ENCODE measurements around the gene PSMC4. TPM values are rescaled to one million over a fixed set of nuclear protein-coding genes. Genes with fewer than 3 reads are reported as not detected.

PSMC4 gene
- 95.3 and 116 TPM in 2 replicates for total RNA-seq

DNA sequence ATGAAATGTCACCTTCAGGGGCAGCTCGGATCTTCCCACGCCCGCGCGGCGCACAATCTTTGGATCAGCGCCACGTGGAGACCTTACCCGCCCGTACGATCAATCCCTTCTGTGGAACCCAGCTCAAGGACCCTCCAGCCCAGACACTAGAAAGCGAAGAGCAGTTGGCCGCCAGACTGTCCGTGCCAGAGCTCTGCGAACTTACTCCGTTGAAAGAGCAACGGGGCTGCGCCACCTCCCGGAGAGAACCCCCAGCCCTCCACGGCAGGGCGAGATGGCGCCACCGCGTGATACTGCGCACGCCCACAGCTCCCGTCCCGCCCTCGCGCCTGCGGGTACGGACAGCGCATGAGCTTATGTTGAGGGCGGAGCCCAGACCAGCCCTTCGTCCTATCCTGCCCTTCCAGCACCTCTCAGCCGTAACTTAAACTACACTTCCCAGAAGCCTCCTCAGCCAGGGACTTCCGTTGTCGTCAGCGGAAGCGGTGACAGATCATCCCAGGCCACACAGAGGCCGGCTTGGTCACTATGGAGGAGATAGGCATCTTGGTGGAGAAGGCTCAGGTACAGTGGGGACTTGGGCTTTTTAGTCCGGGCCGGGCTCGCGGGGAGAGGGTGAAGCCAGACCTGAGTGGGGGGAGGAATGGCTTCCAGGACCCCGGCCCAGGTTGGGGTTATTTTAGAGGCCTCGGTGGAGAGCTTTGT, at the start of gene PSMC4:
TSS of gene PSMC4 (plus strand) at position 491 of the 705 bp plus-strand sequence. CDS start at position 529, 38 bp downstream.

DNA sequence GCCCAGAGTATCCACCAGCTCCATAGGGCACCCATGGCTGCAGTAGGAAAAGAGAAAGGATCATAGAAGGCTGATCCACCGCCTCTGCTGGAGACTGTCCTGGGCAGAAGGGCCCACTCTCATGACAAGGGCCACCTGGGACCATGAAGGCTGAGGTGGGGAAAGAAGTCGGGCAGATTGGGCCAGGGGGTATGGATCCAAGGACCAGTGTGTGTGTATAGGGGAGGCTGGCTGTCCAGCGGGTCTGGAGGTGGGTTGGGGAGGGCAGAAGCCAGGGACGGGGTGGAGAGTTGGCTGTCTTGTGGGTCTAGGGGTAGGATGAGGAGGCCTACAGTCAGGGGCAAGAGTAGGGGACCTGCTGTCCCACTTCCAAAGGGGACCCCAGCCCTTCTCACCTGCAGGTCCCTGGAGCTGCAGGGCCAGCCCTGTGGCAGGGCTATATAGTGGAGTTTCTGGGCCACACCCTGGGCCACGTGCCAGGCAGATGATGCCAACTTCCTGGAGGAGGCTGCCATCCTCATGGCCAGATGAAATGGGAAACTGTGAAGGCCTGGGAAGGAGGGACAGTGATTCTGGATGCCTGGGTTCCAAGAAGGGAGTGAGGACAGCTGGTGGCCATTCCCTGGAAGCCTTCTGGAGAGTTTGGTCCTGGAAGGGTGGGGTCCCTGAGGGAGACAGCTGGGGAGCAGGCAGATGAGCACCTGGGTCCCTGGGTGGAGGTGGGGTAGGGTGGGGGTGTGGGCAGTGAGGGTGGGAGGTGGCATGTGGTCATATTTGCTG, 36.2 kb upstream of the PSMC4 start, which contains the start of gene FCGBP:
TSS of gene FCGBP (minus strand) at position 51 of the 780 bp plus-strand sequence.

DNA sequence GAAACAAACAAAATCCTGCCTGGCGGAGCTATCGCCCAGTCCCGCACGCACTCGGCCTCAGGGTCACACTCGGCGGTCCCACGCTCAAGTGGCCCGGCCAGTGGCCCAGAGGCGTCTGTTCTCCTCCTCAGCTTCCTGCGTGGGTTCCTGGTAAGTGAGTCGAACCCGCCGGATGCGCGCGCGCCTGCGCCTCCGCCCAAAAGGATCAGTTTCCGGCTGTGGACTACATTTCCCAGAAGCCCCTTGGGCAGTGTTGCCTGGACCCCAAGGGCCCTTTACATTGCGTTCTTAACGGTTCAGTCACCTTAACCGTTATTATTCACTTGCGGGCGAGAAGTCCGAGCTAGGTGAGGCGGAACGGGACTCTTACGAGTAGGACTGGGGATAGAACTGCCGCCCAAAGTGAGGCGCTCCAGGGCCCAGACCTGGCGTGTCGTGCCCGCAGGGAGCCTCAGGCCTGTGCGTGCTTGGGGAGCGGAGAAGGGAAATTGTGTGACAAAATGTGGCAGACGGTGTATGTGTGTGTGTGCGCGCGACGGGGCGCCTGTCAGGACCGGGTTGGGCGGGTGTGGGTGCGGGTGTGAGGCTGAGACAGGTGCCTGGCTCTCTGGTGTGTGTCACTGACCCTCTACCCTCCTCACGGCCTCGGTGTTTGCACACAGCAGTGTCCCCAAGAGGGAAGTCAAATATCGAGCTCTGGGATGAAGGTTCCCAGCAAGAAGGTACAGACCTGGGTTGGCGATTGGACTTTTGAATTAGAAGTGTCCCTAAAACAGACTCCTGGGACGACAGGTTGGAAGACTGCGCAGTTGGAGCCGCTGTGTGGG, 26.1 kb downstream of the PSMC4 start, which contains the start of gene ZNF546:
TSS of gene ZNF546 (plus strand) at position 250 of the 827 bp plus-strand sequence. CDS start 1,267 bp downstream, outside the sequence.

Other genes starting within 250 kb of the PSMC4 start
- not detected in 2 replicates for gene CLC, start 233.1 kb upstream of the PSMC4 start, total RNA-seq
- not detected in 2 replicates for gene LEUTX, start 192.3 kb upstream of the PSMC4 start, total RNA-seq
- gene DYRK1B, start 137.0 kb upstream of the PSMC4 start, total RNA-seq, result 11.1 and 15.0 TPM in 2 replicates
- gene FBL, start 124.8 kb upstream of the PSMC4 start, total RNA-seq, result 256 and 309 TPM in 2 replicates
- gene FCGBP, start 36.5 kb upstream of the PSMC4 start, total RNA-seq, result under 0.01 and 0.19 TPM in 2 replicates
- gene ZNF546, start 25.9 kb downstream of the PSMC4 start, total RNA-seq, result 3.2 and 4.1 TPM in 2 replicates
- gene ZNF780B, start 85.1 kb downstream of the PSMC4 start, total RNA-seq, result 9.1 and 14.6 TPM in 2 replicates
- 9.6 and 10.9 TPM in 2 replicates for gene ZNF780A, start 119.8 kb downstream of the PSMC4 start, total RNA-seq
- 4.4 and 8.1 TPM in 2 replicates for gene MAP3K10, start 220.3 kb downstream of the PSMC4 start, total RNA-seq
- not detected in 2 replicates for gene TTC9B, start 247.2 kb downstream of the PSMC4 start, total RNA-seq